ENCODE measurements around the gene ZNF688.
A peak's percentile ranks its signal among the peaks of the same experiment; 100 is the strongest.

ZNF688 gene

DNA sequence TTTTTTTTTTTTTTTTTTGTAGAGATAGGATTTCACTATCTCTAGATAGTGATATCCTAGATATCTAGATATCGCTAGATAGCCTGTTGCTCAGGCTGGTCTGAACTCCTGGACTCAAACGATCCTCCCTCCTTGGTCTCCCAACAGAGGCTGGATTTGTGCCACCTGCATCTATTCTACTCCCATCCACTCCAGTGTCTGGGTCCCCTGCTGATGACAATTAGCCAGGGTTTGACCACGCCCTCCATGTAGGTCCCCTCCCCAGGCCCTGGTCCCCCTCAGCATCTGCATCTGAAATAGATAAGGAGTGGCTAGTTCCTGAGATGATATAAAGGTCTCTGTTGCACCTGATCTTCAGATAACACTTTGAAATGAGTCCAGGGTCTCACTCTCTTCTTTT, 2.2 kb downstream of the ZNF688 start:
- TF ChIP-seq, protein P1, sequence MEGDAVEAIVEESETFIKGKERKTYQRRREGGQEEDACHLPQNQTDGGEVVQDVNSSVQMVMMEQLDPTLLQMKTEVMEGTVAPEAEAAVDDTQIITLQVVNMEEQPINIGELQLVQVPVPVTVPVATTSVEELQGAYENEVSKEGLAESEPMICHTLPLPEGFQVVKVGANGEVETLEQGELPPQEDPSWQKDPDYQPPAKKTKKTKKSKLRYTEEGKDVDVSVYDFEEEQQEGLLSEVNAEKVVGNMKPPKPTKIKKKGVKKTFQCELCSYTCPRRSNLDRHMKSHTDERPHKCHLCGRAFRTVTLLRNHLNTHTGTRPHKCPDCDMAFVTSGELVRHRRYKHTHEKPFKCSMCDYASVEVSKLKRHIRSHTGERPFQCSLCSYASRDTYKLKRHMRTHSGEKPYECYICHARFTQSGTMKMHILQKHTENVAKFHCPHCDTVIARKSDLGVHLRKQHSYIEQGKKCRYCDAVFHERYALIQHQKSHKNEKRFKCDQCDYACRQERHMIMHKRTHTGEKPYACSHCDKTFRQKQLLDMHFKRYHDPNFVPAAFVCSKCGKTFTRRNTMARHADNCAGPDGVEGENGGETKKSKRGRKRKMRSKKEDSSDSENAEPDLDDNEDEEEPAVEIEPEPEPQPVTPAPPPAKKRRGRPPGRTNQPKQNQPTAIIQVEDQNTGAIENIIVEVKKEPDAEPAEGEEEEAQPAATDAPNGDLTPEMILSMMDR (IDR thresholded peaks at IDR 0.05; ENCODE audit: insufficient read depth, missing control alignments): no peak
- FAIRE-seq: no peak
- DNase-seq (ENCODE audit: insufficient read length, low spot score): no peak

DNA sequence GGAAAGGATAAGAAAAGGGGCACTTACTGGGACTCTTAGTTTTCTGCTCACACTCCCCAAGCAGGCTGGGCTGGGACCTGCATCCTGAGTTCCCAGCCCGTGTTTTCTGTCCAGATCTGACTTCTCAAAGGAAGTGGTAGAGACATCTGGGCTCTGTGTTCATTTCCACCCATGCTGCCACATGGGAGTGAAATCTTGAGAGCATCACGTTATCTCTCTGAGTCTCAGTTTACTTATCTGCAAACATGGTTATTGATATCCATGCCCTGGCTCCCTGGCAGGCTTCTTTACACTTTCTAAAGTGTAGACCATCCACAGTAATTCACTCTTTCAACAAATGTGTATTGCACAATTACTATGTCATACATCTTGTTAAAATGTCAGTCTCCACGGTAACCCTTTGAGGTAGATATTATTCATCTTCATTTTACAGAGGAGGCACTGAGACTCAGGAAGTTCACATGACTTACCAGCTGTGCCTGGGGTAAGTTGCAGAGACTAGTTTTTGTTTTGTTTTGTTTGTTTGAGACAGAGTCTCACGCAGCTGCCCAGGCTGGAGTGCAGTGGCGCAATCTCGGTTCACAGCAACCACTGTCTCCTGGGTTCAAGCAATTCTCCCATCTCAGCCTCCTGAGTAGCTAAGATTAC, 3.4 kb downstream of the ZNF688 start:
- FAIRE-seq (no peak), DNase-seq (ENCODE audit: insufficient read length, low spot score) (no peak)
- TF ChIP-seq, protein P1 (IDR thresholded peaks at IDR 0.05; ENCODE audit: insufficient read depth, missing control alignments): no peak

DNA sequence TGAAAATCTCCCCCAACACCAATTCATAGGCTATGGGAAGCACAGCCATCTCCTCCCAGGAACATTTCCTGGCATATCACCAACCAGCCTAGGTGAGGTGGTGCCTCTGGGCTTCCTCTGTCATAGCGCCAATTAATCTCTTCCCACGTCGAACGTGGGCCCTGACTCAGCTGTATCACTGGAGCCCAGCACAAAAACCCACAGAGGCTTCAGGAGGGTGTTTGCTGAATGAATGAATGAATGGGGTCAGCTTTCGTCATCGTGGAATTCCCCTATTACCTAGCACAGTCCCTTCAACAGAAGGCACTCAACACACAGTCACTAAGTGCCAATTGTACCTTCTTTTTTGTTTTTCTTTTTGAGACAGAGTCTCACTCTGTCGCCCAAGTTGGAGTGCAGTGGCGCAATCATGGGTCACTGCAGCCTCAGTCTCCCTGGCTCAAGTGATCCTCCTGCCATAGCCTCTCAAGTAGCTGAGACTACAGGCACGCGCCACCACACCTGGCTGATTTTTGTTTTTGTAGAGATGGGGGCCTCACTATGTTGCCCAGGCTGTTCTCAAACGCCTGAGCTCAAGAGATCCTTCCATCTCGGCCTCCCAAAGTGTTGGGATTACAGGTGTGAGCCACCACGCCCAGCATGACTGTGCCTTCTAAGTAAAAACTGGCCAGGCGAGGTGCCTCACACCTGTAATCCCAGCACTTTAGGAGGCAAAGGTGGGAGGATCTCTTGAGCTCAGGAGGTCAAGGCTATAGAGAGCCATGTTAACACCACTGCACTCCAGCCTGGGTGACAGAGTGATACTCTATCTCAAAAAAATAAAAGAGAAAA, 4.1 kb downstream of the ZNF688 start:
- TF ChIP-seq, protein P1 (IDR thresholded peaks at IDR 0.05; ENCODE audit: insufficient read depth, missing control alignments): no peak
- FAIRE-seq: no peak

DNA sequence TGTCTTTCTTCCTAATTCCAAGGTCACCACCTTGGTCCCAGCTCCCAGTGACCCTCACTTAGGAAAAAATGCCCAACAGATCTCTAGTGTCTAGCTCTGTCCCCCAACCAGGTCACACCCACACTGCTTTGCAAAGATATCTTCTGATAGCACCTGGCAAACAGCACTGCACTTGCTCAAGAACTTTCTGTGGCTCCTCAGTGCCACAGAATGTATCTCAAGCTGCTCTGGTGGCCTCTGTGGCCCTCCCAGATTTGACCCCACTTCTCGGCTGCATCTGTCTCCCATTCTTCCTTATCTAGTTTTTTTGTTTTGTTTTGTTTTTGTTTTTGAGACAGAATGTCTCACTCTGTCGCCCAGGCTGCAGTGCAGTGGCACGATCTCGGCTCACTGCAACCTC, 5.0 kb downstream of the ZNF688 start:
- FAIRE-seq: no peak
- TF ChIP-seq, protein P1 (IDR thresholded peaks at IDR 0.05; ENCODE audit: insufficient read depth, missing control alignments): no peak
- no peak for DNase-seq (ENCODE audit: insufficient read length, low spot score)

More for the DNA sequence above, 4.1 kb downstream of the ZNF688 start:
- no peak for DNase-seq (ENCODE audit: insufficient read length, low spot score)

DNA sequence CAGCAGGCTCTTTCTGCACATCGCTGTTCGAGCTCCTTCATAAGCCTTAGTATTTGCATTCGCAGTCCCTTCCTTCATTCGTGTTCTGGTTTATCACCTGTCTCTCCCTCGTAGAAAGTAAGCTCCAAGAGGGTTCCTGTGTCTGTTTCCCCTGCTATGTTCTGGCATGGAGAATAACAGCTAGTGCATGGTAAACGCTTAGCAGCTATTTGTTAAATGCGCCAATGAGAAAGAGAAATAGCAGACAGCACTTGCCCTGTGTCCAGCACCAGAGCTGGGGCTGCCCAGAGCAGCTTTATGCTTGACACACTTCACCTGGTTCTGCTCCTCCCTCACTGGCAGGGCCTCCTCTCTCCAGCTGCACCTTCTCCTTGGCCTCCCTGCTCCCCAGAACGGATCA, 5.5 kb downstream of the ZNF688 start:
- DNase-seq (ENCODE audit: insufficient read length, low spot score) (no peak), FAIRE-seq (no peak)
- TF ChIP-seq, protein P1 (IDR thresholded peaks at IDR 0.05; ENCODE audit: insufficient read depth, missing control alignments): no peak

DNA sequence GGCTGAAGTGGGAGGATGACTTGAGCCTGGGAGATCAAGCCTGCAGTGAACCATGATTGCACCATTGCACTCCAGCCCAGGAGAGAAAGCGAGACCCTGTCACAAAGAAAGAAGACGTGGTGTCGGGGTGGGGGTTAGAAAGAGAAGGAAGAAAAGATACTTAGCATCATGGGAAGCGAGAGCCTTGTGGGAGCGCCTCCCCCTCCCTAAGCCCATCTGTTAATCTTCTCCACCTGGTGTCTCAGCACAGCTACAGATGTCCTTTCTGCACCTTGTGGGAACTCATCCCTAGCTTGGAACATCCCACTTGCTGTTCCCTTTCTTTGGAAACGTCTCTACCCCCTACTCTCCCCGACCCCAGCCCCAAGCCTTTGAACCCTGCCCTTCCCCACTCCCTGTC, 6.0 kb downstream of the ZNF688 start:
- DNase-seq (ENCODE audit: insufficient read length, low spot score) (peak; percentile 73), FAIRE-seq (no peak)
- TF ChIP-seq, protein P1 (IDR thresholded peaks at IDR 0.05; ENCODE audit: insufficient read depth, missing control alignments): no peak

DNA sequence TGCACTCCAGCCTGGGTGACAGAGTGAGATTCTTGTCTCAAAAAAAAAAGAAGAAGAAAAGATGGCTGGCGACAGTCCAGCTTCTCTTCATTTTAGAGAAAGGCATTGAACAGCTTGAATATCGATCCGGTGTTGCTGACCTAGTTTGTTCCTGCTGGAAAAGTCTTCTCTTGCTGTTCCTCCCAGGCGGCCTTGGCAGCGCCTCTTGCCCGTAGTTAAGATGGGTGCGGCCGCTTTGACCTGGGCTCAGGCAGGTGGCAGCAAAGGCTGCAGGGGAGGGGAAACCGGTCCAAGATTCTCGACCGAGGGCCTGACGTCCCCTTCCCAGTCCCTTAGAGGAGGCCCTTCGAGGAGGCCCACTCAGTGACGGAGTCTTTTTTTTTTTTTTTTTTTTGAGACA, 9.5 kb downstream of the ZNF688 start:
- TF ChIP-seq, protein P1 (IDR thresholded peaks at IDR 0.05; ENCODE audit: insufficient read depth, missing control alignments): no peak
- no peak for DNase-seq (ENCODE audit: insufficient read length, low spot score)
- FAIRE-seq: no peak

Data from D721Med (cell line).